Lower leg skin (tissue), 4 donors: ENCODE data around the gene CCDC120. TPM values are rescaled to one million over a fixed set of nuclear protein-coding genes. Genes with fewer than 3 reads are reported as not detected.

Experiments used
- DNase-seq, 2 donors: peaks; one replicate each; pipeline ENCODE4 v3.0.0-alpha.2; 2019; ENCODE audit warnings: low spot score in 2 of 2
- H3K4me3 ChIP-seq: fragments of 200-600 bp; sonication (generic); 2 replicates; pipeline ENCODE4 v1.5.1; 2017; ENCODE audit warnings: mild to moderate bottlenecking, low read depth; ENCODE audit not compliant: poor library complexity, severe bottlenecking
- POLR2A ChIP-seq, 2 donors: fragments of 450-650 bp; IDR thresholded peaks; one replicate each; pipeline ENCODE4 v1.6.1; 2016 to 2017; ENCODE audit warnings: antibody characterized with exemption in 2 of 2, mild to moderate bottlenecking in 1 of 2, moderate library complexity in 1 of 2
- WGBS, 2 donors: methylation state at CpG; one replicate each; pipeline ENCODE4 v1.1.5; 2018; 5-methylcytosine and 5-hydroxymethylcytosine counted together
- intact Hi-C: fragments of 100-400 bp; cut with DNase I; formaldehyde crosslinking; loops from one replicate; pipeline ENCODE4 v1.15.0; 2023; ENCODE audit warnings: low total_unique reads
- total RNA-seq, 4 donors: library from RNA; depleted of rRNA; stranded (reverse); fragments of >200 nt; gene quantifications; one replicate each; pipeline ENCODE4 v1.1.0, GENCODE V29; 2016
- TF ChIP-seq, protein P1 (sequence below), 3 donors: fragments of 450-650 bp; IDR thresholded peaks; one replicate each; pipeline ENCODE4 v1.5.1; 2016; ENCODE audit warnings: antibody characterized with exemption in 3 of 3, mild to moderate bottlenecking in 3 of 3, moderate library complexity in 2 of 3

The CCDC120 gene
- total RNA-seq, 4 donors from 2014 or later = 33.7 to 51.9 (median 36.0) TPM

DNA sequence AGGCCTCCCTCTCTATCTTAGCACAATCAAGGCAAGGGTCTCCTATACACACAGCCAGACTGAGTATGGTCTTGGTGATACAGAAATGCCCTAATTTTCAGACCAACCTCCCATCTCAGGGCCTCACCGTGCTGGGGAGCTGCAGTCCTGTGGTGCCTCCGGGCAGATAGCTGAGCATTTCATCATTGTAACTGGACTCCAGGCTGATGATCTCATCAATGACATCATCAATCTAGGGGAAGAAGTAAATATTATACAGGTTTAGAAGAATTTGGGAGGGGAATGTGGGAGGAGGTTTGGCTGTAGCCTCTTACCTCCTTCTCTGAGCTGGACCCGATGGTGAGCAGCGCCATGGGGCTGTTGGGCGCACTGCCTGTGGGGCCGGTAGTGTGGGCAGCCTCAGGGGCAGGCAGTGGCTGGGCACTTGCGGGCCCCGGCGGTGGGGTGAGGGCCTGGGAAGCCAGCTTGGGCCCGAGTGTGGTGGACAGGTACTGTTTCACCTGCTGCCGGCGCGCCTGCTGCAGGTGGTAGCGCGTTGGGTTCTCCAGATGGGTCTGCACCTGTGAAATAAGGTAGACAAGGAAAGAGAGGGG lies 20.8 kb upstream of the CCDC120 start:
- 91% methylated on average over 8 to 15 of the region's 15 CpGs for WGBS, 2 donors
- no peak overlapping the region for H3K4me3 ChIP-seq
- intact Hi-C loops = no loop called here
- no peak for DNase-seq
- TF ChIP-seq POLR2A (IDR thresholded peaks at IDR 0.05) = no peak
- TF ChIP-seq, protein P1, sequence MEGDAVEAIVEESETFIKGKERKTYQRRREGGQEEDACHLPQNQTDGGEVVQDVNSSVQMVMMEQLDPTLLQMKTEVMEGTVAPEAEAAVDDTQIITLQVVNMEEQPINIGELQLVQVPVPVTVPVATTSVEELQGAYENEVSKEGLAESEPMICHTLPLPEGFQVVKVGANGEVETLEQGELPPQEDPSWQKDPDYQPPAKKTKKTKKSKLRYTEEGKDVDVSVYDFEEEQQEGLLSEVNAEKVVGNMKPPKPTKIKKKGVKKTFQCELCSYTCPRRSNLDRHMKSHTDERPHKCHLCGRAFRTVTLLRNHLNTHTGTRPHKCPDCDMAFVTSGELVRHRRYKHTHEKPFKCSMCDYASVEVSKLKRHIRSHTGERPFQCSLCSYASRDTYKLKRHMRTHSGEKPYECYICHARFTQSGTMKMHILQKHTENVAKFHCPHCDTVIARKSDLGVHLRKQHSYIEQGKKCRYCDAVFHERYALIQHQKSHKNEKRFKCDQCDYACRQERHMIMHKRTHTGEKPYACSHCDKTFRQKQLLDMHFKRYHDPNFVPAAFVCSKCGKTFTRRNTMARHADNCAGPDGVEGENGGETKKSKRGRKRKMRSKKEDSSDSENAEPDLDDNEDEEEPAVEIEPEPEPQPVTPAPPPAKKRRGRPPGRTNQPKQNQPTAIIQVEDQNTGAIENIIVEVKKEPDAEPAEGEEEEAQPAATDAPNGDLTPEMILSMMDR (IDR thresholded peaks at IDR 0.05) = no peak

DNA sequence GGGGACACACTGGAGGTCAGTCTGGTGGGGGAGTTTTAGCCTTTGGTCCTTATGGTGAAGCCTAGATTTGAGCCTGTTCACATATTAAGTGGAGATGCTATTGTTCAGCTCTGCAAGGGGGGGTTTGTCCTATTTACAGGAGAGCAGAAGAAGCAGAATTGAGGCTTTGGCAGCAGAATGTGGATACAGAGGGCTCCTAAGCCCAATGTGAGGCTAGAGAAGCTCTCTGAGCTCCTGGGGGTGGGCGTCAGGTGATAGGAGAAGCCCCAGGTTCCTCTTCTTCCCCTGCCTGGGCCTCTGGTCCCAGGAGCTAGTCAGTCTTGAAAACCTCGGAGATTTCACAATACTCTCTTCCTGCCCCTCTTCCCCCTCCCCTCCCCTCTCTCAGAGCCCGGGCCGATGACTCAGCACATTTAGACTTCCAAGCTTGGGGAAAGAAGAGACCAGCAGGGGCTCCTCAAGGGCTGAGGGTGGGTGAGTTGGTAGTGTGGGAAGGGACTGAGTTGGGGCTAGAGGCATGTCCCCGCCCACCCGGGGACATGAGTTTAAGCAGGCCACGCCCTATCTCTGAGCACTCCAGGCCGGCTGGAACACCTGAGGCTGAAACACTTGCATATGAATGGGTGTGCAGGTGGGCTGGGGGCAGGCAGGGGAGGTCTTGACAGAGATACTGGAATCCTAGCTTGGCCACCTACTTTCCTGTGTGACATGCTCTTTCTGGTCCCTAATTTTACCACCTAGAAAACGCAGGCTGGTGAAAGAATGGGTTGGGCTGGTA lies 19.0 kb upstream of the CCDC120 start:
- 4 to 44% methylated on average over 9 of the region's 9 CpGs for WGBS, 2 donors
- H3K4me3 ChIP-seq = no peak overlapping the region
- intact Hi-C loops = no loop called here
- DNase-seq = peak; percentile 55 to 92
- TF ChIP-seq, protein P1 (IDR thresholded peaks at IDR 0.05) = no peak
- TF ChIP-seq POLR2A (IDR thresholded peaks at IDR 0.05) = no peak

DNA sequence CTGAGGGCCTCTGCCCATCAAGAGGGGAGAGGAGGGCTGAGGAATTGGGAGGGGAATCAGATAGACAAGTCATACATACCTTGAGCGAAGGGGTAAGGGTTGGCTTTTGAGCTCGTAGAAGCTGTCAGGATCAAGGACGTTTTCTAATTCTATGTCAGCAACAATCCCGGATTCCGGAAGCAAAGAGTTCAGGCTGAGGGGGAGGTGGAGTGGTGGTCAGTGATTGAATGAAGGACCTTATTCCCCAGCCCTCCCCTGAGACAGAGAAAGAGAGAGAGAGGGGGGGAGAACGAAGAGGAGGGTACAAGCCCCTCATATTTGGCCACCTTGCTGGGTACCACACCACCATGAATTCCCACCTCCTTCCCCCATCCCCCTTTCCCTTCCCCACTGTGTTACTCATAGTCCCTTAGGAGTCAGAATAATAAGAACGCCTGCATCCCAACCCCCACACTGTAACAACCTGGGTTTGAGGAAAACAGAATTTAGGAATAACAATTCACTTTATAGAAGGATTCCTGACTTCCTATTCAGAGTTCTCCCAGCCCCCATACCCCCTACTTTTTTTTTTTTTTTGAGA lies 18.3 kb upstream of the CCDC120 start:
- no peak for TF ChIP-seq POLR2A (IDR thresholded peaks at IDR 0.05)
- TF ChIP-seq, protein P1 (IDR thresholded peaks at IDR 0.05) = no peak
- intact Hi-C loops = no loop called here
- WGBS, 2 donors = 16 to 53% methylated on average over 7 of the region's 7 CpGs
- H3K4me3 ChIP-seq = no peak overlapping the region
- no peak for DNase-seq

DNA sequence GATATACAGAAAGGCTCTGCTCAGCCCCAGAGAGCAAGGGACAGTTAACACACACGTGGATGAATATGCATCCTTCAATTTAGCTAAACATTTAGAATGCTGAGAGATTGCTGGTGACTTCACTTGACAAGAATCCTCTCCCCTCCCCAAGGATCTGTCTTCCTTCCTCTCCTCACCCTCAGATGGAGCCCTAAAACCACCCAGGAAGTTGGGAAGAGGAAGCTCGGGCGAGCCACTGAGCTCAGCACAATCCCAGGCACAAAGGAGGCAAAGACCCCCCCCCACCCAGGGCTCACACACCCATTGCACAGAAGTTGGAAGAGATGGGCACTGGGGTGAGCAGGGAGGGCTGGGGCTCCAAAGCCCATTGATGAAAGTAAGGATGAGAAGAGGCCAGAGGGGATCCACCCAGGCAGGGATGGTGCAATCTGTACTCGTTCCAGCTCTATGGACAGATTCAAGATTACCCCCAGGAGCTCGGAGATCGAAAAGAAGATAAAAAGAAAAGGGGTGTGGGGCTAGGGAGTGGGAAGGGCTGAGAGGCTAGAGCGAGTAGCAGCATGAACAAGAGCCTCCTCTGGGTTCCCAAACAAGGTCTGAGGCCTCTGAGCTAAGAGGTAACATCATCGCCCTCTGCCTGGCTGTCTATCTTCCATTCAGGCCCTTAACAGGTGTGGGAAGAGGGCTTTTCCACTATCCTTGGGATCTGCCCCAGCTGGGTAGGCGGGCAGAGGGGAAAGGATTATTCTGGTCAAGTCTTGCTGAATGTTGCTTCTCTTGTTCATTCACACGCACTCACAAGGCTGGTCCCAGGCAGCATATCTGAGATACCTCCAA lies 16.8 kb upstream of the CCDC120 start:
- no peak for DNase-seq
- WGBS, 2 donors = 4 to 26% methylated on average over 9 to 10 of the region's 10 CpGs
- peak overlapping the region; percentile 64 for H3K4me3 ChIP-seq
- intact Hi-C loops = no loop called here
- TF ChIP-seq POLR2A (IDR thresholded peaks at IDR 0.05) = no peak
- TF ChIP-seq, protein P1 (IDR thresholded peaks at IDR 0.05) = no peak

DNA sequence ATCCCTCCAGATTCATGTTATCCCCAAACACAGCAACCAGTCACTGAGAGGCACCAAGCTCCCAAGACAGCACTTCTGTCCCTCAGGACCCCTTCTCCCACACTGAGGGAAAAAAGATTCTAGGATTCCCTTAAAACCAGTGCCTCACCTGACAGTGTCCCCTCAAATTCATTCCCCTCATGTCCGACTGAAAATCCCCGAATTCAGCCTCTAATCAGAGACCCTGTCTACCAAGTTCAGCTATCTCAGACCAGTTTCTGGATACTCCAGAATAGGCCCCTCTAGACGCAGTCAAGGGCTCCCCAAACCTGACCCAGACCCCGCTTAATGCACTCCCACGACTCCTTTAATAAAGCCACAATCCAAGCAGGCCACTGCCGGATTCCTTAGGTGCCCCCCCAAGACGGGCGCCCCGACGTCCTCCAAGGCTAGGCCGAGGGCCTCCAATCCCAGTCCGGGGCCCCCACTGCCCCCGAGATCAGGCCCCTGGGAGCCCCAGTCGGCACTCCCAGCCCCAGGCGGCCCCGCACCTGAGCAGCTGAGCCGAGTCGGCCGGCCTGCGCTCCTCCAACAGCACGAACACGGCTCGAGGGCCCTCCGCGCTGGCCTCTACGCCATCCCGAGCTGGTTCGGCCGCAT lies 16.1 kb upstream of the CCDC120 start:
- intact Hi-C loops = no loop called here
- DNase-seq = no peak
- peak overlapping the region; percentile 64 for H3K4me3 ChIP-seq
- WGBS, 2 donors = 0 to 61% methylated on average over 18 to 22 of the region's 29 CpGs
- no peak for TF ChIP-seq POLR2A (IDR thresholded peaks at IDR 0.05)
- TF ChIP-seq, protein P1 (IDR thresholded peaks at IDR 0.05) = no peak
